HEK293T (cell line): ENCODE measurements around the gene GRIP1.

Experiments
- BHLHE40 ChIP-seq: fragments of 450-650 bp; IDR thresholded peaks from 2 replicates; pipeline ENCODE4 v1.6.1; 2016; ENCODE audit warnings: mild to moderate bottlenecking, moderate library complexity, borderline replicate concordance
- ELF4 ChIP-seq: fragments of 450-650 bp; IDR thresholded peaks from 2 replicates; pipeline ENCODE4 v1.6.1; 2017; ENCODE audit warnings: antibody characterized with exemption
- FOXA1 ChIP-seq: fragments of 450-650 bp; IDR thresholded peaks from 2 replicates; pipeline ENCODE4 v1.6.1; 2016; ENCODE audit warnings: mild to moderate bottlenecking
- FOXK2 ChIP-seq: fragments of 450-650 bp; IDR thresholded peaks from 2 replicates; pipeline ENCODE4 v1.6.1; 2016; ENCODE audit warnings: mild to moderate bottlenecking
- FOXM1 ChIP-seq: fragments of 450-650 bp; IDR thresholded peaks from 2 replicates; pipeline ENCODE4 v1.6.1; 2017; ENCODE audit warnings: mild to moderate bottlenecking, borderline replicate concordance
- HDGF ChIP-seq: fragments of 450-650 bp; IDR thresholded peaks from 2 replicates; pipeline ENCODE4 v1.6.1; 2017; ENCODE audit warnings: antibody characterized with exemption, borderline replicate concordance
- LEF1 ChIP-seq: fragments of 450-650 bp; IDR thresholded peaks from 2 replicates; pipeline ENCODE4 v1.6.1; 2017; ENCODE audit warnings: mild to moderate bottlenecking, borderline replicate concordance
- SP1 ChIP-seq: fragments of 450-650 bp; IDR thresholded peaks from 2 replicates; pipeline ENCODE4 v1.6.1; 2017
- SUZ12 ChIP-seq: fragments of 450-650 bp; IDR thresholded peaks from 2 replicates; pipeline ENCODE4 v1.6.1; 2016; ENCODE audit warnings: mild to moderate bottlenecking
- TARDBP ChIP-seq: fragments of 450-650 bp; IDR thresholded peaks from 2 replicates; pipeline ENCODE4 v1.6.1; 2016
- ZNF384 ChIP-seq: fragments of 450-650 bp; IDR thresholded peaks from 2 replicates; pipeline ENCODE4 v1.6.1; 2016
- TF ChIP-seq, protein P1 (sequence below): fragments of 450-650 bp; IDR thresholded peaks from 2 replicates; pipeline ENCODE4 v1.6.1; 2016

DNA sequence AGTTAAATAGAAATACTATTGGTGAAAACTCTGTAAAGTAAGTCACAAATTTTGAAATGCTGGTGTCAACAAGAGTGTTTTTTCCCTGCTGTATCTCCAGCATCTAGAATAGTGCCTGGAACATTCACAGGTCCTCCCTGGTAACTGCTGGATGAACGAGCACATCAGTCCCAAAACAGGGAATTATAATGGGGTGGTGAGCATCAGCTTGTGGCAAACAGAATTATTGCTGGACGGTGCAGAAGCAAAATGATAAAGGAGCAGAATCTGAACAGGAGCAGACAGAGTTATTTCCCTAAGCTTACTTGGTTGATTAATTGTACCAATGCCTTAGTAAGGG lies 129.9 kb downstream of the GRIP1 start:
- TF ChIP-seq SUZ12 (no peak), HDGF (no peak), BHLHE40 (no peak), FOXM1 (no peak), FOXK2 (no peak), SP1 (no peak), ZNF384 (no peak), TARDBP (no peak), FOXA1 (no peak), LEF1 (no peak), ELF4 (no peak)
- TF ChIP-seq, protein P1, sequence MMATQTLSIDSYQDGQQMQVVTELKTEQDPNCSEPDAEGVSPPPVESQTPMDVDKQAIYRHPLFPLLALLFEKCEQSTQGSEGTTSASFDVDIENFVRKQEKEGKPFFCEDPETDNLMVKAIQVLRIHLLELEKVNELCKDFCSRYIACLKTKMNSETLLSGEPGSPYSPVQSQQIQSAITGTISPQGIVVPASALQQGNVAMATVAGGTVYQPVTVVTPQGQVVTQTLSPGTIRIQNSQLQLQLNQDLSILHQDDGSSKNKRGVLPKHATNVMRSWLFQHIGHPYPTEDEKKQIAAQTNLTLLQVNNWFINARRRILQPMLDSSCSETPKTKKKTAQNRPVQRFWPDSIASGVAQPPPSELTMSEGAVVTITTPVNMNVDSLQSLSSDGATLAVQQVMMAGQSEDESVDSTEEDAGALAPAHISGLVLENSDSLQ, result no peak
